Measurements from ENCODE around the gene ING1. TPM values are rescaled to one million over a fixed set of nuclear protein-coding genes. Genes with fewer than 3 reads are reported as not detected.
A peak's percentile ranks its signal among the peaks of the same experiment; 100 is the strongest.
"Not testable (repeated sequence)": the region's sequence is repeated elsewhere in the genome, so short reads cannot be mapped to it uniquely, and the experiment has no call there.

The ING1 gene
- total RNA-seq, 1 donor from 2014 or later, result 9.7 TPM

DNA sequence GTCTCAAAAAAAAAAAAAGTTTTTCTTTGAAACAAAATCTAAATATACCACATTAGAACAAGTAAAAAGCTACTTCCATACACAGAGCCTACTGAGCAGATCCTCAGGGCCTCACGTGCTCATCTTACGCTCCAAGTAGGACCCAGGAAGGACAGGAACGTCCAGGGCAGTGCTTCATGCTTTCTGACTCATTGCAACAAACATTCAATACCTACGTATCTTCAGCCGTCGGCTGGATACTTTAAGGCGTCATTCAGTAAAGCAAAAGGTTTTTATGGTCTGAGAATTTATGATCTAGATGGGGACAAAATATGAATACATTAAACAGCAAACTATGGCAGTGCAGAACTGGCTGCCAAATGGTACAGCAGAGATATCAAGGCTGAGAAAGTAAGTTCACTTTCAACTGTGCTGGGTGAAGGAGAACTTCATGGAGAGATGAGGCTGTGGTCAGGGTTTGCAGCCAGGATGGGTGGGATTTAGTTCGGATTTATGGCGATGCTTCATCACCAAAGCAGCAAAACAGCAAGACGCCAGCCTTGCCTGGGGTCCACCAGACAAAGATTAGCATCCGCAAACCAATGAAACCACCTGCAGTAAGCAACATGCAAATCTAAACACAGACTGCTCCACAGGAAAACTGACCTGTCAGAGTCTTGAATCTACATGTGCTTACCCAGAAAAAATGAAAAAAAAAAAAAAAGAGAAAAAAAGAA is 28.0 kb upstream of the ING1 start:
- H3K9me3 ChIP-seq, result no peaks in the 10 kb centered on the region
- no peak overlapping the region for H3K27ac ChIP-seq
- ATAC-seq, result no peak
- no peak for DNase-seq
- no peaks in the 10 kb centered on the region for H3K4me1 ChIP-seq
- no peak for TF ChIP-seq CTCF (IDR thresholded peaks at IDR 0.05)
- no peak overlapping the region for H3K4me3 ChIP-seq
- intact Hi-C loops (cut with DNase I), result no loop called here
- H3K27me3 ChIP-seq (ENCODE audit: low read depth), result no peaks in the 10 kb centered on the region
- H3K36me3 ChIP-seq, result peaks cover 94% of the 10 kb centered on the region

DNA sequence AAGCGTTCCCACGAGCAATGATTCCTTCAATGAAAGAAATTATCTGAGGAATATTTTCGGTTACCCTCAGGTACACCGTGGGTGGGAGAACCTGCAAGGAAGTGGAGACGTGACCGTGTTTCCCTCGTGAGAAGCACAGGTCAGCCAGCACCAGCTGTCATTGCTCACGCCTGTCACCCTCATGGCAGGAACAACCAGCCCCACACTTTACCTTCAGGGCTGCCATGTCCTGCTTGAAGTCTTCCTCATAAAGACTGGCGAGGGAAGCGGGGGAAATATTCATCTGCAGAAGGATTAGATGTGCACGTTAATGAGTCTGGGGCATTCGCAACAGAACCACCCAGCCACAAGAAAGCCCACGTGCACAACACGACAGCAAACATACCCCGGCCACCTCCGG is 25.8 kb upstream of the ING1 start:
- H3K9me3 ChIP-seq, result no peaks in the 10 kb centered on the region
- no peak for TF ChIP-seq CTCF (IDR thresholded peaks at IDR 0.05)
- no peaks in the 10 kb centered on the region for H3K4me1 ChIP-seq
- intact Hi-C loops (cut with DNase I), result no loop called here
- no peak for DNase-seq
- no peak for ATAC-seq
- H3K4me3 ChIP-seq, result no peak overlapping the region
- no peak overlapping the region for H3K27ac ChIP-seq
- H3K27me3 ChIP-seq (ENCODE audit: low read depth), result no peaks in the 10 kb centered on the region
- H3K36me3 ChIP-seq, result peaks cover 83% of the 10 kb centered on the region

DNA sequence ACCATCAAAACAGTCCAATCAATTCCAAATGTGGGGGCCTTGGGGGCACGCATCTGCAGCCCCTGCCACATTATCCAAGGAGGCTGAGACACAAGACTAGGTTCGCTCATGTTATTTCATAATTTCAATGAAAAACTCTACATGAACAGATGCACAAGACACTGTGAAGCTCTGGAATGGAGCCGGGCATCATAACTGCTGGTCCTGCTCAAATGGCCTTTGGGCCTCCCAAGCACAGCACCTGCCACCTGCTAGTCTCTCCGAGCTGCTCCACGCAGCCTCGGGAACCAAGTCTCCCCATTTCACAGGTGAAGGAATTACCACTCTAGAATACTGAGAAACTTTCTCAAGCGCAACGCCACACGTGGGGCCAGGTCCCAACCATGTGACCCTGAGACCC is 24.5 kb upstream of the ING1 start:
- TF ChIP-seq CTCF (IDR thresholded peaks at IDR 0.05), result no peak
- H3K36me3 ChIP-seq, result peaks cover 81% of the 10 kb centered on the region

DNA sequence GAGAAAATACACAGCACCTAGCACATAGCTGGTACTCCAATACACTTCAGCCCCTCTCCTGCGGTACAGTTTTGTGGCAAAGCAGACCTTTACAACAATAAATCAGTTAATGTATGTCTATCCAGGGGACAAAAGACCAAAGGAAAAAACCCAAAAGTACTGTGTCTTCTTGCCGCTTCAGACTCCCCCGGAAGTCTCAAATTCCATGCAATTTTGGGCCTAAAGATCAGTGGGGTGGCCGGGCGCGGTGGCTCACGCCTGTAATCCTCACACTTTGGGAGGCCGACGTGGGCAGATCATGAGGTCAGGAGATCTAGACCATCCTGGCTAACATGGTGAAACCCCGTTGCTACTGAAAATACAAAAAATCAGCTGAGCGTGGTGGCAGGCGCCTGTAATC is 23.8 kb upstream of the ING1 start:
- no peak for TF ChIP-seq CTCF (IDR thresholded peaks at IDR 0.05)
- H3K9me3 ChIP-seq, result no peaks in the 10 kb centered on the region
- ATAC-seq (no peak), DNase-seq (no peak)
- H3K27ac ChIP-seq, result no peak overlapping the region
- H3K27me3 ChIP-seq (ENCODE audit: low read depth), result no peaks in the 10 kb centered on the region
- H3K4me1 ChIP-seq, result no peaks in the 10 kb centered on the region
- intact Hi-C loops (cut with DNase I), result no loop called here
- H3K36me3 ChIP-seq, result peaks cover 81% of the 10 kb centered on the region
- no peak overlapping the region for H3K4me3 ChIP-seq

More for the DNA sequence above, 24.5 kb upstream of the ING1 start:
- no peak overlapping the region for H3K4me3 ChIP-seq
- intact Hi-C loops (cut with DNase I), result no loop called here
- H3K4me1 ChIP-seq, result no peaks in the 10 kb centered on the region
- no peak overlapping the region for H3K27ac ChIP-seq
- no peaks in the 10 kb centered on the region for H3K27me3 ChIP-seq (ENCODE audit: low read depth)
- no peaks in the 10 kb centered on the region for H3K9me3 ChIP-seq
- ATAC-seq (no peak), DNase-seq (no peak)

DNA sequence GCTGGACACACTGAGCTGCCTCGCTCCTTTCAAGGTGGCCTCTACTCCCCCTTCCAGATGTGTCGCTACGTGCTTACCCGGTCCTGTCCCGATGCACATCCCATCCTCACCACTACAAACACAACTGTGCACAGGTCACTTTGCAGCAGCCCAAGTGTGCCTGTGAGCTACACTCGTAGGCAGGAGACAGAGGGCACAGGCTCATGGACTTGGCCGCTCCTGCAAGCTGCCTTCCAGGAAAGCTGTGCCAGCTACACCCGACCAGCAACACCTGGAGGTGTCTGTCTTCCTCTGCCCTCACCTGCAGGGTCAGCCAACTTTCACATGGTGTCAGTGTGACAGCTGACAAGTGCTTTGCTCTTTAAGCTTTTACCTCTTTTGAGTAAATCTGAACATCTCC is 23.0 kb upstream of the ING1 start:
- no peak for TF ChIP-seq CTCF (IDR thresholded peaks at IDR 0.05)
- intact Hi-C loops (cut with DNase I), result no loop called here
- peaks cover 81% of the 10 kb centered on the region for H3K36me3 ChIP-seq
- DNase-seq (no peak), ATAC-seq (peak in 1 of 2 donors; percentile 42)
- H3K9me3 ChIP-seq, result no peaks in the 10 kb centered on the region
- H3K4me1 ChIP-seq, result no peaks in the 10 kb centered on the region
- no peak overlapping the region for H3K4me3 ChIP-seq
- no peak overlapping the region for H3K27ac ChIP-seq
- H3K27me3 ChIP-seq (ENCODE audit: low read depth), result no peaks in the 10 kb centered on the region

- DNase-seq; H3K27me3 ChIP-seq (ENCODE audit: low read depth); intact Hi-C loops (cut with DNase I); H3K9me3 ChIP-seq; H3K27ac ChIP-seq; H3K4me3 ChIP-seq; ATAC-seq: not testable (repeated sequence)
- Histone ChIP-seq H3K36me3 (peaks cover 84% of the 10 kb centered on the region), H3K4me1 (peaks cover 14% of the 10 kb centered on the region)
Measured at GRCh38 chr13:110695774-110696173, 17.7 kb upstream of the ING1 start.

All from lower lobe of right lung (tissue), 2 donors.